ENCODE results near the gene CASP9. TPM values are rescaled to one million over a fixed set of nuclear protein-coding genes. Genes with fewer than 3 reads are reported as not detected.
"Not testable (repeated sequence)": the region's sequence is repeated elsewhere in the genome, so short reads cannot be mapped to it uniquely, and the experiment has no call there.

Gene CASP9
- total and polyA plus RNA-seq, 10 of the 15 experiments (the other 5 are each of a cell fraction or from before 2014, with no cell fraction given), result 2.7 to 14.6 (median 7.6) TPM

GRCh38 chr1:15466955-15467625, 56.9 kb downstream of the CASP9 start:
- SMC1A ChIA-PET (ENCODE audit: uncharacterized antibody, unreplicated experiment); H3K9me3 ChIP-seq (replicated peaks; ENCODE audit: control insufficient read depth, insufficient read depth, low read length); intact Hi-C loops (cut with micrococcal nuclease; ENCODE audit: unreplicated experiment); H3K4me2 ChIP-seq (ENCODE audit: control insufficient read depth, insufficient read depth); CTCF ChIA-PET; BruUV-seq (replicated peaks); H3K4me1 ChIP-seq (ENCODE audit: control insufficient read depth, insufficient read depth, low read length); in situ Hi-C loops (cut with MboI); DNase-seq (ENCODE audit: low read depth, low spot score); RAD21 ChIA-PET (ENCODE audit: unreplicated experiment); H3K27me3 ChIP-seq (replicated peaks in 1 of 2; ENCODE audit: control insufficient read depth in 2 of 2, insufficient read depth in 2 of 2, low read length in 1 of 2); POLR2A ChIA-PET; H4K20me1 ChIP-seq (ENCODE audit: control insufficient read depth, insufficient read depth); H2AFZ ChIP-seq (ENCODE audit: control insufficient read depth, low read depth, low read length); H3K27ac ChIP-seq (ENCODE audit: control insufficient read depth, insufficient read depth); H3K79me2 ChIP-seq (ENCODE audit: control insufficient read depth, insufficient read depth, low read length); H3K4me3 ChIP-seq; ATAC-seq; H3K9ac ChIP-seq (ENCODE audit: control insufficient read depth, insufficient read depth, low read length); FAIRE-seq; H3K36me3 ChIP-seq (ENCODE audit: control insufficient read depth in 2 of 2, insufficient read depth in 2 of 2, low read length in 1 of 2): not testable (repeated sequence)
- WGBS (ENCODE audit: insufficient coverage, insufficient replicate concordance, low lambda C conversion rate, missing lambda C conversion rate), result 76% methylated on average over 22 of the region's 22 CpGs

- FAIRE-seq (no peak), DNase-seq (ENCODE audit: low read depth, low spot score) (no peak), ATAC-seq (no peak)
- Histone ChIP-seq H3K9me3 (replicated peaks; ENCODE audit: control insufficient read depth, insufficient read depth, low read length) (no peaks in the 10 kb centered on the region), H3K27ac (ENCODE audit: control insufficient read depth, insufficient read depth) (no peak overlapping the region), H2AFZ (ENCODE audit: control insufficient read depth, low read depth, low read length) (no peak overlapping the region), H3K4me1 (ENCODE audit: control insufficient read depth, insufficient read depth, low read length) (no peaks in the 10 kb centered on the region), H3K27me3 (replicated peaks in 1 of 2; ENCODE audit: control insufficient read depth in 2 of 2, insufficient read depth in 2 of 2, low read length in 1 of 2) (no peaks in the 10 kb centered on the region), H3K9ac (ENCODE audit: control insufficient read depth, insufficient read depth, low read length) (no peak overlapping the region), H4K20me1 (ENCODE audit: control insufficient read depth, insufficient read depth) (no peaks in the 10 kb centered on the region), H3K36me3 (ENCODE audit: control insufficient read depth in 2 of 2, insufficient read depth in 2 of 2, low read length in 1 of 2) (no peaks in the 10 kb centered on the region), H3K79me2 (ENCODE audit: control insufficient read depth, insufficient read depth, low read length) (no peaks in the 10 kb centered on the region), H3K4me3 (no peak overlapping the region), H3K4me2 (ENCODE audit: control insufficient read depth, insufficient read depth) (no peak overlapping the region)
- CTCF ChIA-PET, result interaction anchor here (0.8 kb wide), 1 partner anchor 142 kb away, joined by 3 read pairs; no protein-coding TSS in a partner anchor
- no TSS peak for BruUV-seq (replicated peaks)
- in situ Hi-C loops (cut with MboI), result no loop called here
- TF ChIP-seq ZNF24 (IDR thresholded peaks at IDR 0.05) (no peak), NFYB (IDR thresholded peaks at IDR 0.05; ENCODE audit: insufficient read depth, low read depth, low read length) (0 out of 2 replicates have a peak, but pooled peaks have one; percentile 37)
- SMC1A ChIA-PET (ENCODE audit: uncharacterized antibody, unreplicated experiment), result no interaction called here
- POLR2A ChIA-PET, result no interaction called here
- intact Hi-C loops (cut with micrococcal nuclease; ENCODE audit: unreplicated experiment), result no loop called here
- RAD21 ChIA-PET (ENCODE audit: unreplicated experiment), result no interaction called here
- 49% methylated on average over 7 of the region's 7 CpGs for WGBS (ENCODE audit: insufficient coverage, insufficient replicate concordance, low lambda C conversion rate, missing lambda C conversion rate)
These were observed 58.3 kb downstream of the CASP9 start for GRCh38 chr1:15465674-15466073.

- FAIRE-seq; H4K20me1 ChIP-seq (ENCODE audit: control insufficient read depth, insufficient read depth); CTCF ChIA-PET; H3K9me3 ChIP-seq (replicated peaks; ENCODE audit: control insufficient read depth, insufficient read depth, low read length); ATAC-seq; H3K27me3 ChIP-seq (replicated peaks in 1 of 2; ENCODE audit: control insufficient read depth in 2 of 2, insufficient read depth in 2 of 2, low read length in 1 of 2); H3K79me2 ChIP-seq (ENCODE audit: control insufficient read depth, insufficient read depth, low read length); H3K4me2 ChIP-seq (ENCODE audit: control insufficient read depth, insufficient read depth); POLR2A ChIA-PET; intact Hi-C loops (cut with micrococcal nuclease; ENCODE audit: unreplicated experiment); H2AFZ ChIP-seq (ENCODE audit: control insufficient read depth, low read depth, low read length); in situ Hi-C loops (cut with MboI); RAD21 ChIA-PET (ENCODE audit: unreplicated experiment); H3K36me3 ChIP-seq (ENCODE audit: control insufficient read depth in 2 of 2, insufficient read depth in 2 of 2, low read length in 1 of 2); H3K4me1 ChIP-seq (ENCODE audit: control insufficient read depth, insufficient read depth, low read length); SMC1A ChIA-PET (ENCODE audit: uncharacterized antibody, unreplicated experiment); DNase-seq (ENCODE audit: low read depth, low spot score); H3K4me3 ChIP-seq; H3K27ac ChIP-seq (ENCODE audit: control insufficient read depth, insufficient read depth); BruUV-seq (replicated peaks); H3K9ac ChIP-seq (ENCODE audit: control insufficient read depth, insufficient read depth, low read length): not testable (repeated sequence)
- 19% methylated on average over 5 of the region's 5 CpGs for WGBS (ENCODE audit: insufficient coverage, insufficient replicate concordance, low lambda C conversion rate, missing lambda C conversion rate)
These were observed 60.1 kb downstream of the CASP9 start for GRCh38 chr1:15463926-15464322.

Data from GM12878 (cell line).